Mammary epithelial cell (primary cell): ENCODE results near the gene SLC25A25.
"Not testable (repeated sequence)": the region's sequence is repeated elsewhere in the genome, so short reads cannot be mapped to it uniquely, and the experiment has no call there.

Source experiments
- EZH2 ChIP-seq: IDR thresholded peaks from 2 replicates; pipeline ENCODE4 v1.6.1; 2012; ENCODE audit warnings: low read length, inconsistent platforms, borderline replicate concordance
- TF ChIP-seq, protein P1 (sequence below), 2 donors: IDR thresholded peaks in 1 of 2; conservative IDR thresholded peaks in 1 of 2; 2 replicates each; pipeline ENCODE4 v1.5.1; 2011 to 2012; ENCODE audit warnings: inconsistent platforms in 2 of 2, low read length in 2 of 2, mild to moderate bottlenecking in 2 of 2, control low read depth in 1 of 2, low read depth in 1 of 2; ENCODE audit not compliant: insufficient read depth in 1 of 2; ENCODE audit errors: extremely low read depth in 1 of 2

DNA sequence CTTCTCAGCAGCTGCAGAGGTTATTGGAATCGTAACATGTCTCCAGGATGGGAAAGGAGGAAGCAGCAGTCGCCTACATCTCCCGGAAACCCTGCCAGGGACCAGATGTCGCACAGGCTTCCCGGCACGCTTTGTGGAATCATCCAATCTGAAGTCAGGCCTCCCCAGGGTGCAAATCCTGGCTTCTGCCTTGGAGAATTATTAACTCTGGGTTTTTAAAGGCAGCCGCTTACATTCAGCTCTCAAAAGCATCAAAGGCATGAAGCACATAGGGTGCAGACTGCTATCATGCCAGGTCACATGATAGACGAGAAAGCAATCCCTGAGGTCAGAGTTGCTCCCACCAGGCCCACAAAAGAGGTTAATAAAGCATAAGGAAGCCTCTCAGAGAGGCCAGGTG, 64.1 kb downstream of the SLC25A25 start:
- TF ChIP-seq, protein P1, sequence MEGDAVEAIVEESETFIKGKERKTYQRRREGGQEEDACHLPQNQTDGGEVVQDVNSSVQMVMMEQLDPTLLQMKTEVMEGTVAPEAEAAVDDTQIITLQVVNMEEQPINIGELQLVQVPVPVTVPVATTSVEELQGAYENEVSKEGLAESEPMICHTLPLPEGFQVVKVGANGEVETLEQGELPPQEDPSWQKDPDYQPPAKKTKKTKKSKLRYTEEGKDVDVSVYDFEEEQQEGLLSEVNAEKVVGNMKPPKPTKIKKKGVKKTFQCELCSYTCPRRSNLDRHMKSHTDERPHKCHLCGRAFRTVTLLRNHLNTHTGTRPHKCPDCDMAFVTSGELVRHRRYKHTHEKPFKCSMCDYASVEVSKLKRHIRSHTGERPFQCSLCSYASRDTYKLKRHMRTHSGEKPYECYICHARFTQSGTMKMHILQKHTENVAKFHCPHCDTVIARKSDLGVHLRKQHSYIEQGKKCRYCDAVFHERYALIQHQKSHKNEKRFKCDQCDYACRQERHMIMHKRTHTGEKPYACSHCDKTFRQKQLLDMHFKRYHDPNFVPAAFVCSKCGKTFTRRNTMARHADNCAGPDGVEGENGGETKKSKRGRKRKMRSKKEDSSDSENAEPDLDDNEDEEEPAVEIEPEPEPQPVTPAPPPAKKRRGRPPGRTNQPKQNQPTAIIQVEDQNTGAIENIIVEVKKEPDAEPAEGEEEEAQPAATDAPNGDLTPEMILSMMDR (conservative IDR thresholded peaks at IDR 0.05 in 1 of 2, IDR thresholded peaks at IDR 0.05 in 1 of 2; ENCODE audit: extremely low read depth in 1 of 2, insufficient read depth in 1 of 2, low read depth in 1 of 2, low read length in 2 of 2), result not testable (repeated sequence)
- TF ChIP-seq EZH2, result not testable (repeated sequence)
